ENCODE results near the gene MYBPC3.

The MYBPC3 gene

DNA sequence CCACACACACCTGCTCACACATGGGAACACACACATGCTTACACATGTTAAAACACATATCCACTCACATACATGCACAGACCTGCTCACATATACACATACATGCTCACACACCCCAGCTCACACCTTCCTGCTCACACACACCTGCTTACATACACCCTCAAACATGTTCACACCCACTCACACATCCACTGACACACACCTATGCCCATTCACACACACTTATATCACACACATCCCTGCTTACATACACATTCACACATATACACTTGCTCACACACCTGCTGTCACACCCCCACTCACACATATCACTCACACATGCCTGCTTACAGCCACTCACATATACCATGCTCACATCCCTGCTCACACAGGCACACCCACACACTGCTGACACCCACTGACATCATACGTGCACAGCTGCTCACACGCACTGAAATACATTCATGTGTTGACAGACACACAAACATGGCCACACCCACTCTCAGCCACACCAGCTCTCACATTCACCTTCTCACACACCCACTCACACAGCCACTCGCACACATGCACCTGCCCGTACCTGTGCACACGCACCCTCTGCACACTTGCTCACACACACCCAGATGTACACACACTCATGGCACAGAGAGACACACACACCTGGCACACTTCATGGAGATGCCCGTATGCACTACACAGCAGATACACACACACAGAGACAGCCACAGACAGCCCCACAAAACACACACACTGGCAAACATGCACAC is 5.7 kb upstream of the MYBPC3 start:
- H3K79me2 ChIP-seq (ENCODE audit: insufficient read depth, low read length), result no peaks in the 10 kb centered on the region
- H3K36me3 ChIP-seq (ENCODE audit: insufficient read depth, low read length), result no peaks in the 10 kb centered on the region
- H3K4me1 ChIP-seq (ENCODE audit: insufficient read depth, low read length), result peaks cover 32% of the 10 kb centered on the region
- no peak overlapping the region for H3K4me2 ChIP-seq (ENCODE audit: insufficient read depth, low read length)
- no peak for TF ChIP-seq EZH2 (IDR thresholded peaks at IDR 0.05; ENCODE audit: borderline replicate concordance, low read depth, low read length, severe bottlenecking)
- TF ChIP-seq, protein P1, sequence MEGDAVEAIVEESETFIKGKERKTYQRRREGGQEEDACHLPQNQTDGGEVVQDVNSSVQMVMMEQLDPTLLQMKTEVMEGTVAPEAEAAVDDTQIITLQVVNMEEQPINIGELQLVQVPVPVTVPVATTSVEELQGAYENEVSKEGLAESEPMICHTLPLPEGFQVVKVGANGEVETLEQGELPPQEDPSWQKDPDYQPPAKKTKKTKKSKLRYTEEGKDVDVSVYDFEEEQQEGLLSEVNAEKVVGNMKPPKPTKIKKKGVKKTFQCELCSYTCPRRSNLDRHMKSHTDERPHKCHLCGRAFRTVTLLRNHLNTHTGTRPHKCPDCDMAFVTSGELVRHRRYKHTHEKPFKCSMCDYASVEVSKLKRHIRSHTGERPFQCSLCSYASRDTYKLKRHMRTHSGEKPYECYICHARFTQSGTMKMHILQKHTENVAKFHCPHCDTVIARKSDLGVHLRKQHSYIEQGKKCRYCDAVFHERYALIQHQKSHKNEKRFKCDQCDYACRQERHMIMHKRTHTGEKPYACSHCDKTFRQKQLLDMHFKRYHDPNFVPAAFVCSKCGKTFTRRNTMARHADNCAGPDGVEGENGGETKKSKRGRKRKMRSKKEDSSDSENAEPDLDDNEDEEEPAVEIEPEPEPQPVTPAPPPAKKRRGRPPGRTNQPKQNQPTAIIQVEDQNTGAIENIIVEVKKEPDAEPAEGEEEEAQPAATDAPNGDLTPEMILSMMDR (IDR thresholded peaks at IDR 0.05; ENCODE audit: borderline replicate concordance, extremely low read depth, low read length, poor library complexity, severe bottlenecking), result no peak
- H2AFZ ChIP-seq (ENCODE audit: low read depth, low read length), result no peak overlapping the region
- H3K4me3 ChIP-seq (ENCODE audit: low read depth in 1 of 2, low read length in 2 of 2), result no peak overlapping the region
- H4K20me1 ChIP-seq (ENCODE audit: insufficient read depth, low read length), result no peaks in the 10 kb centered on the region
- H3K9ac ChIP-seq (ENCODE audit: low read depth, low read length), result no peak overlapping the region
- H3K9me3 ChIP-seq (ENCODE audit: insufficient read depth, low read length, severe bottlenecking), result no peaks in the 10 kb centered on the region
- H3K27ac ChIP-seq (ENCODE audit: low read length), result peak overlapping the region; percentile 74; the same call in 1 of the 2 replicates
- H3K27me3 ChIP-seq (ENCODE audit: insufficient read depth, low read length, poor library complexity), result no peaks in the 10 kb centered on the region
- ATAC-seq (ENCODE audit: insufficient read depth, low read depth) (no peak), DNase-seq (no peak)

DNA sequence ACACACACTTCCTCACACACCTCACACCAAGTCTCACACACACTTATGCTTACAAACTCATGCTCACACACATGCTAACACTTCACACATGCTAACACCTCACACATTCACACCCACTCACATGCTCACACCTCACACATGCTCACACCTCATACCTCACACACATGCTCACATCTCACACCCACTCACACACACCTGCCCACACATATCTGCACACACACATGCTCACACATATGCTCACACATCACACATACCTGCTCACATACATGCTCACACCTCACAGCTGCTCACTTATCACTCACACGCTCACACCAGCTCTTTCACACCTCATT is 4.5 kb upstream of the MYBPC3 start:
- TF ChIP-seq, protein P1 (IDR thresholded peaks at IDR 0.05; ENCODE audit: borderline replicate concordance, extremely low read depth, low read length, poor library complexity, severe bottlenecking), result no peak
- TF ChIP-seq EZH2 (IDR thresholded peaks at IDR 0.05; ENCODE audit: borderline replicate concordance, low read depth, low read length, severe bottlenecking), result no peak
- no peaks in the 10 kb centered on the region for H4K20me1 ChIP-seq (ENCODE audit: insufficient read depth, low read length)
- H3K9ac ChIP-seq (ENCODE audit: low read depth, low read length), result no peak overlapping the region
- no peak overlapping the region; the same call in 1 of the 2 replicates for H3K27ac ChIP-seq (ENCODE audit: low read length)
- peaks cover 32% of the 10 kb centered on the region for H3K4me1 ChIP-seq (ENCODE audit: insufficient read depth, low read length)
- no peaks in the 10 kb centered on the region for H3K27me3 ChIP-seq (ENCODE audit: insufficient read depth, low read length, poor library complexity)
- DNase-seq (no peak), ATAC-seq (ENCODE audit: insufficient read depth, low read depth) (no peak)
- H3K4me2 ChIP-seq (ENCODE audit: insufficient read depth, low read length), result no peak overlapping the region
- no peak overlapping the region for H2AFZ ChIP-seq (ENCODE audit: low read depth, low read length)
- no peaks in the 10 kb centered on the region for H3K36me3 ChIP-seq (ENCODE audit: insufficient read depth, low read length)
- no peaks in the 10 kb centered on the region for H3K79me2 ChIP-seq (ENCODE audit: insufficient read depth, low read length)
- no peaks in the 10 kb centered on the region for H3K9me3 ChIP-seq (ENCODE audit: insufficient read depth, low read length, severe bottlenecking)
- no peak overlapping the region for H3K4me3 ChIP-seq (ENCODE audit: low read depth in 1 of 2, low read length in 2 of 2)

DNA sequence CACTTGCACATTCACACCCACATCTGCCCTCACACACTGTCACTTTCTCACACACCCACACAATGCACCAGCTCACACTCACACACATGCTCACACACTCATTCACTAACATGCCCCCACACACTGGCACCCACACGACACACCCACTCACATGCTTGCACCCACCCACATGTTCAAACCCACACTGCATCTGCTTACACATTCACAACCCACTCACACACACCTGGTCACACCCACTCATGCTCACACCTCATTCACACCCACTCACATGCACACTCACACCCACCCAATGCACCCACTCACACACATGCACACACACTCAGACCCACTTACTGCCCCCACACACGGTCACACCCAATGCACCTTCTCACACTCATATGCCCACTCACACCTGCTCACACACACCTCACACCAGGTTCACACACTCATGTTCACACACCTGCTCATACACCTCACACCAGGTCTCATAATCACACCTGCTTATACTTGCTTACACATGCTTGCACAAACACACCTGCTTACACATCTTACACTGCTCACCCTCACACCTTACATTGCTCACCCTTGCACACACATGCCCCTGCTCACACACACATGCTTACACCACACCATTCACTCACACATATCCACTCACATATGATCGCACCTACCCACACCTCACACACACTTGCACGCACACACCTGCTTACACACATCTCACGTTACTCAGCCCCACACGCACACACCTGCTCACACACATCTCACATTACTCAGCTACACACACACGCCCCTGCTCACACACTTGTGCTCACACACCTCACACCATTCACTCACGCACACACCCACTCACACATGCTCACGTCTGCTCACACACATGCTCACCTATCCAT is 3.9 kb upstream of the MYBPC3 start:
- no peaks in the 10 kb centered on the region for H3K36me3 ChIP-seq (ENCODE audit: insufficient read depth, low read length)
- no peaks in the 10 kb centered on the region for H3K27me3 ChIP-seq (ENCODE audit: insufficient read depth, low read length, poor library complexity)
- no peak overlapping the region for H3K4me3 ChIP-seq (ENCODE audit: low read depth in 1 of 2, low read length in 2 of 2)
- no peaks in the 10 kb centered on the region for H3K9me3 ChIP-seq (ENCODE audit: insufficient read depth, low read length, severe bottlenecking)
- H3K9ac ChIP-seq (ENCODE audit: low read depth, low read length), result no peak overlapping the region
- ATAC-seq (ENCODE audit: insufficient read depth, low read depth) (no peak), DNase-seq (no peak)
- H3K79me2 ChIP-seq (ENCODE audit: insufficient read depth, low read length), result no peaks in the 10 kb centered on the region
- TF ChIP-seq, protein P1 (IDR thresholded peaks at IDR 0.05; ENCODE audit: borderline replicate concordance, extremely low read depth, low read length, poor library complexity, severe bottlenecking), result no peak
- no peak for TF ChIP-seq EZH2 (IDR thresholded peaks at IDR 0.05; ENCODE audit: borderline replicate concordance, low read depth, low read length, severe bottlenecking)
- no peak overlapping the region for H2AFZ ChIP-seq (ENCODE audit: low read depth, low read length)
- peaks cover 27% of the 10 kb centered on the region for H3K4me1 ChIP-seq (ENCODE audit: insufficient read depth, low read length)
- H4K20me1 ChIP-seq (ENCODE audit: insufficient read depth, low read length), result no peaks in the 10 kb centered on the region
- no peak overlapping the region for H3K4me2 ChIP-seq (ENCODE audit: insufficient read depth, low read length)
- no peak overlapping the region for H3K27ac ChIP-seq (ENCODE audit: low read length)

Data from DND-41 (cell line).